Glutamatergic neuron (in vitro differentiated cells): Measurements from ENCODE around the gene SDR9C7. TPM values are rescaled to one million over a fixed set of nuclear protein-coding genes. Genes with fewer than 3 reads are reported as not detected.

Source experiments
- DNase-seq: peaks from one replicate; pipeline ENCODE4 v3.0.0; 2022
- H3K27ac Mint-ChIP-seq: one replicate; pipeline ENCODE4 v1.8.0; 2020; ENCODE audit warnings: mild to moderate bottlenecking, mixed read lengths, inconsistent platforms; ENCODE audit not compliant: unreplicated experiment
- H3K27me3 Mint-ChIP-seq: one replicate; pipeline ENCODE4 v1.8.0; 2020; ENCODE audit warnings: mild to moderate bottlenecking, moderate library complexity, mixed read lengths, inconsistent platforms; ENCODE audit not compliant: unreplicated experiment
- H3K36me3 Mint-ChIP-seq: one replicate; pipeline ENCODE4 v1.8.0; 2020; ENCODE audit warnings: mild to moderate bottlenecking, mixed read lengths, inconsistent platforms; ENCODE audit not compliant: unreplicated experiment
- H3K4me1 Mint-ChIP-seq: one replicate; pipeline ENCODE4 v1.8.0; 2020; ENCODE audit warnings: mild to moderate bottlenecking, low read depth, mixed read lengths, inconsistent platforms; ENCODE audit not compliant: unreplicated experiment
- H3K4me3 Mint-ChIP-seq: one replicate; pipeline ENCODE4 v1.8.0; 2020; ENCODE audit warnings: mild to moderate bottlenecking, mixed read lengths, inconsistent platforms; ENCODE audit not compliant: unreplicated experiment
- H3K9me3 Mint-ChIP-seq: one replicate; pipeline ENCODE4 v1.8.0; 2020; ENCODE audit warnings: mild to moderate bottlenecking, moderate library complexity, mixed read lengths, inconsistent platforms; ENCODE audit not compliant: unreplicated experiment
- CTCF ChIP-seq: fragments of 200-600 bp; sonication (generic); IDR thresholded peaks from one replicate; pipeline ENCODE4 v1.5.0; 2021; ENCODE audit not compliant: partially characterized antibody, unreplicated experiment
- total RNA-seq: library from RNA; stranded (reverse); fragmentation: NEBNext Ultra II Directional; extraction: Animal tissue kit (Norgen Biotek cat#: 25700); gene quantifications from one replicate; pipeline ENCODE4 v1.2.1, GENCODE V29; 2021; ENCODE audit not compliant: unreplicated experiment

SDR9C7 gene
- total RNA-seq, 1 donor from 2014 or later: 0.39 TPM

- H3K27me3 Mint-ChIP-seq: no peaks in the 10 kb centered on the region
- no peak for DNase-seq
- no peak for TF ChIP-seq CTCF
- H3K4me1 Mint-ChIP-seq: no peaks in the 10 kb centered on the region
- peaks cover 4% of the 10 kb centered on the region for H3K9me3 Mint-ChIP-seq
- no peak overlapping the region for H3K4me3 Mint-ChIP-seq
- no peak overlapping the region for H3K27ac Mint-ChIP-seq
- peaks cover 5% of the 10 kb centered on the region for H3K36me3 Mint-ChIP-seq
Measured at GRCh38 chr12:56878010-56878339, 56.2 kb downstream of the SDR9C7 start.

- DNase-seq: no peak
- H3K27me3 Mint-ChIP-seq: no peaks in the 10 kb centered on the region
- peaks cover 4% of the 10 kb centered on the region for H3K9me3 Mint-ChIP-seq
- H3K4me3 Mint-ChIP-seq: no peak overlapping the region
- H3K4me1 Mint-ChIP-seq: no peaks in the 10 kb centered on the region
- peaks cover 5% of the 10 kb centered on the region for H3K36me3 Mint-ChIP-seq
- no peak for TF ChIP-seq CTCF
- H3K27ac Mint-ChIP-seq: no peak overlapping the region
Measured at GRCh38 chr12:56877195-56878009, 56.8 kb downstream of the SDR9C7 start.

- no peaks in the 10 kb centered on the region for H3K4me1 Mint-ChIP-seq
- TF ChIP-seq CTCF: no peak
- no peaks in the 10 kb centered on the region for H3K27me3 Mint-ChIP-seq
- no peak overlapping the region for H3K27ac Mint-ChIP-seq
- no peak overlapping the region for H3K4me3 Mint-ChIP-seq
- no peaks in the 10 kb centered on the region for H3K9me3 Mint-ChIP-seq
- H3K36me3 Mint-ChIP-seq: peaks cover 5% of the 10 kb centered on the region
- DNase-seq: no peak
Measured at GRCh38 chr12:56874821-56875220, 59.4 kb downstream of the SDR9C7 start.

- H3K4me1 Mint-ChIP-seq: no peaks in the 10 kb centered on the region
- H3K36me3 Mint-ChIP-seq: peaks cover 5% of the 10 kb centered on the region
- no peak overlapping the region for H3K27ac Mint-ChIP-seq
- H3K27me3 Mint-ChIP-seq: no peaks in the 10 kb centered on the region
- no peak overlapping the region for H3K4me3 Mint-ChIP-seq
- no peaks in the 10 kb centered on the region for H3K9me3 Mint-ChIP-seq
- TF ChIP-seq CTCF: no peak
- DNase-seq: no peak
Measured at GRCh38 chr12:56873382-56873781, 60.8 kb downstream of the SDR9C7 start.

Other genes starting within 250 kb of the SDR9C7 start
- gene PTGES3, start 246.1 kb downstream of the SDR9C7 start, total RNA-seq: 180 TPM
- 589 TPM for gene NACA, start 209.1 kb downstream of the SDR9C7 start, total RNA-seq
- 11.3 TPM for gene PRIM1, start 182.1 kb downstream of the SDR9C7 start, total RNA-seq
- gene HSD17B6, start 171.1 kb downstream of the SDR9C7 start, total RNA-seq: 1.5 TPM
- gene RDH16, start 23.2 kb upstream of the SDR9C7 start, total RNA-seq: 0.74 TPM
- 23.5 TPM for gene ZBTB39, start 72.1 kb upstream of the SDR9C7 start, total RNA-seq
- 0.74 TPM for gene TAC3, start 82.1 kb upstream of the SDR9C7 start, total RNA-seq
- gene MYO1A, start 115.7 kb upstream of the SDR9C7 start, total RNA-seq: 0.64 TPM
- 11.5 TPM for gene NEMP1, start 144.4 kb upstream of the SDR9C7 start, total RNA-seq
- 20.0 TPM for gene NAB2, start 154.7 kb upstream of the SDR9C7 start, total RNA-seq
- gene STAT6, start 177.0 kb upstream of the SDR9C7 start, total RNA-seq: 34.4 TPM
- gene LRP1, start 194.1 kb upstream of the SDR9C7 start, total RNA-seq: 125 TPM
- not detected for gene LRP1-AS, start 213.2 kb upstream of the SDR9C7 start, total RNA-seq